A549 (cell line): ENCODE measurements around the gene EVA1C. TPM values are rescaled to one million over a fixed set of nuclear protein-coding genes. Genes with fewer than 3 reads are reported as not detected.
"Not testable (repeated sequence)": the region's sequence is repeated elsewhere in the genome, so short reads cannot be mapped to it uniquely, and the experiment has no call there.

Source experiments
- ATAC-seq, 2 experiments: fragments of 200-7000 bp in 1 of 2; fragments of >200 bp in 1 of 2; cut with Nextera tagmentation in 1 of 2; cut with Tn5 transposase in 1 of 2; 3 replicates each; pipeline versions ENCODE4 v1.8.0 to v1.9.1; 2018 to 2020; ENCODE audit warnings: mild to moderate bottlenecking in 1 of 2, moderate library complexity in 1 of 2
- CTCF ChIA-PET: fragments of 300-600 bp; sonication (Branson Sonifier 250); formaldehyde crosslinking; extraction: SDS; loops from one replicate; lab custom pipeline; 2021; ENCODE audit warnings: antibody characterized with exemption, inconsistent platforms; lab: Yijun Ruan, JAX
- POLR2A ChIA-PET: fragments of 350-600 bp; formaldehyde crosslinking; extraction: SDS; loops from one replicate; lab custom pipeline; 2021; ENCODE audit warnings: antibody characterized with exemption, inconsistent platforms; lab: Yijun Ruan, JAX
- DNase-seq, 2 experiments: peaks; one replicate each; pipeline versions ENCODE4 v3.0.0 to v3.0.0-alpha.2; 2011 to 2016; ENCODE audit warnings: low read depth in 1 of 2, low spot score in 1 of 2
- FAIRE-seq: peaks from 2 replicates; lab custom pipeline; 2011; peaks lifted over from hg19 to GRCh38; lab: Jason Lieb, UNC
- H3K27ac ChIP-seq, 2 experiments: fragments of >200 bp; sonication (Bioruptor Twin); formaldehyde crosslinking; 3 replicates each; pipeline ENCODE4 v1.5.1; 2016 to 2017
- H3K4me1 ChIP-seq: fragments of >200 bp; sonication (Bioruptor Twin); formaldehyde crosslinking; 3 replicates; pipeline ENCODE4 v1.6.1; 2016
- H3K4me2 ChIP-seq: fragments of >200 bp; sonication (Bioruptor Twin); formaldehyde crosslinking; 3 replicates; pipeline ENCODE4 v1.6.1; 2016
- H3K4me3 ChIP-seq: fragments of >200 bp; sonication (Bioruptor Twin); formaldehyde crosslinking; 3 replicates; pipeline ENCODE4 v1.5.1; 2016
- H3K9me3 ChIP-seq: fragments of >200 bp; sonication (Bioruptor Twin); formaldehyde crosslinking; 3 replicates; pipeline ENCODE4 v1.6.1; 2016
- ATOH8 ChIP-seq: fragments of 250-450 bp; sonication (Bioruptor Pico); IDR thresholded peaks from 2 replicates; pipeline ENCODE4 v1.5.0; 2020; ENCODE audit warnings: low read depth, mild to moderate bottlenecking, moderate library complexity
- BHLHE40 ChIP-seq: IDR thresholded peaks from 2 replicates; pipeline ENCODE4 v1.6.1; 2012; ENCODE audit warnings: low read depth, low read length, inconsistent platforms
- CBX2 ChIP-seq: fragments of 200-600 bp; sonication (generic); IDR thresholded peaks from 2 replicates; pipeline ENCODE4 v1.6.1; 2016; ENCODE audit warnings: low read depth, mild to moderate bottlenecking, borderline replicate concordance
- CHD4 ChIP-seq: fragments of 200-600 bp; sonication (generic); IDR thresholded peaks from 2 replicates; pipeline ENCODE4 v1.6.1; 2016; ENCODE audit warnings: antibody characterized with exemption, mild to moderate bottlenecking, borderline replicate concordance
- EP300 ChIP-seq, 2 experiments: fragments of >200 bp; sonication (Bioruptor Twin); formaldehyde crosslinking; IDR thresholded peaks; 2 replicates in 1 of 2; 3 replicates in 1 of 2; pipeline ENCODE4 v1.6.1; 2016 to 2017
- ESRRA ChIP-seq: fragments of 150-350 bp; IDR thresholded peaks from 2 replicates; pipeline ENCODE4 v1.6.1; 2014; ENCODE audit warnings: mild to moderate bottlenecking, low read length, borderline replicate concordance
- FOSL2 ChIP-seq, 2 experiments: fragments of 450-650 bp in 1 of 2; fragments of >200 bp in 1 of 2; sonication (Bioruptor Twin) in 1 of 2; formaldehyde crosslinking; IDR thresholded peaks; 2 replicates each; pipeline versions ENCODE4 v1.5.0 to v1.6.1; 2016 to 2020; ENCODE audit warnings: mild to moderate bottlenecking in 1 of 2, moderate library complexity in 1 of 2
- GATA3 ChIP-seq: IDR thresholded peaks from 2 replicates; pipeline ENCODE4 v1.6.1; 2012; ENCODE audit warnings: borderline replicate concordance
- HDAC2 ChIP-seq: fragments of 200-600 bp; sonication (generic); IDR thresholded peaks from 2 replicates; pipeline ENCODE4 v1.6.1; 2016
- HEYL ChIP-seq: fragments of 250-450 bp; sonication (Bioruptor Pico); IDR thresholded peaks from 2 replicates; pipeline ENCODE4 v1.8.0; 2021; ENCODE audit warnings: mild to moderate bottlenecking, moderate library complexity
- HOXB5 ChIP-seq: fragments of 250-450 bp; sonication (Bioruptor Pico); IDR thresholded peaks from 2 replicates; pipeline ENCODE4 v1.5.0; 2020; ENCODE audit warnings: mild to moderate bottlenecking, moderate library complexity
- JUN ChIP-seq, 2 experiments: fragments of >200 bp; sonication (Bioruptor Twin); formaldehyde crosslinking; IDR thresholded peaks; 2 replicates in 1 of 2; 3 replicates in 1 of 2; pipeline ENCODE4 v1.6.1; 2016 to 2017
- JUNB ChIP-seq: fragments of >200 bp; sonication (Bioruptor Twin); formaldehyde crosslinking; IDR thresholded peaks from 2 replicates; pipeline ENCODE4 v1.6.1; 2016
- MAFK ChIP-seq: fragments of 450-650 bp; IDR thresholded peaks from 2 replicates; pipeline ENCODE4 v1.6.1; 2014; ENCODE audit not compliant: partially characterized antibody
- MAZ ChIP-seq: fragments of 150-350 bp; IDR thresholded peaks from 2 replicates; pipeline ENCODE4 v1.6.1; 2014; ENCODE audit warnings: antibody characterized with exemption, low read depth, low read length, borderline replicate concordance
- NFE2L2 ChIP-seq: fragments of 150-350 bp; conservative IDR thresholded peaks from 2 replicates; pipeline ENCODE4 v1.6.1; 2014; ENCODE audit warnings: low read length
- PHF8 ChIP-seq: fragments of 200-600 bp; sonication (generic); IDR thresholded peaks from 2 replicates; pipeline ENCODE4 v1.6.1; 2016; ENCODE audit warnings: low read depth, mild to moderate bottlenecking, antibody characterized with exemption, moderate library complexity, borderline replicate concordance
- ZC3H11A ChIP-seq: fragments of 450-650 bp; IDR thresholded peaks from 2 replicates; pipeline ENCODE4 v1.6.1; 2014; ENCODE audit warnings: antibody characterized with exemption, mild to moderate bottlenecking
- WGBS: methylation state at CpG from one replicate; pipeline ENCODE4 v1.1.6; 2017; ENCODE audit errors: missing lambda C conversion rate; 5-methylcytosine and 5-hydroxymethylcytosine counted together
- polyA plus RNA-seq, 4 experiments: library from polyadenylated mRNA; depleted of rRNA in 3 of 4; stranded (reverse); fragments of >200 nt; fragmentation: RNase III in 1 of 4; extraction: RNeasy Plus Mini Kit Qiagen cat#74134 plus additional on column Dnase treatment in 1 of 4; gene quantifications; 2 replicates in 3 of 4; 3 replicates in 1 of 4; pipeline ENCODE4 v1.2.3, GENCODE V29; 2011 to 2017
- TF ChIP-seq, protein P1 (sequence below): fragments of 200-600 bp; sonication (generic); IDR thresholded peaks from 2 replicates; pipeline ENCODE4 v1.6.1; 2016; ENCODE audit warnings: antibody characterized with exemption, mild to moderate bottlenecking, moderate library complexity
- TF ChIP-seq, protein P2 (sequence below): fragments of 250-450 bp; sonication (Bioruptor Pico); IDR thresholded peaks from 2 replicates; pipeline ENCODE4 v1.5.0; 2021; ENCODE audit warnings: mild to moderate bottlenecking, moderate library complexity, borderline replicate concordance

EVA1C gene
- polyA plus RNA-seq, 2 of the 4 experiments (the other 2 are of a cell fraction): 41.1 to 48.0 TPM

- POLR2A ChIA-PET: no interaction called here
- Histone ChIP-seq H3K4me2 (no peak overlapping the region), H3K4me1 (peaks cover 70% of the 10 kb centered on the region)
Observed at GRCh38 chr21:32427958-32428623, 15.6 kb downstream of the EVA1C start.

DNA sequence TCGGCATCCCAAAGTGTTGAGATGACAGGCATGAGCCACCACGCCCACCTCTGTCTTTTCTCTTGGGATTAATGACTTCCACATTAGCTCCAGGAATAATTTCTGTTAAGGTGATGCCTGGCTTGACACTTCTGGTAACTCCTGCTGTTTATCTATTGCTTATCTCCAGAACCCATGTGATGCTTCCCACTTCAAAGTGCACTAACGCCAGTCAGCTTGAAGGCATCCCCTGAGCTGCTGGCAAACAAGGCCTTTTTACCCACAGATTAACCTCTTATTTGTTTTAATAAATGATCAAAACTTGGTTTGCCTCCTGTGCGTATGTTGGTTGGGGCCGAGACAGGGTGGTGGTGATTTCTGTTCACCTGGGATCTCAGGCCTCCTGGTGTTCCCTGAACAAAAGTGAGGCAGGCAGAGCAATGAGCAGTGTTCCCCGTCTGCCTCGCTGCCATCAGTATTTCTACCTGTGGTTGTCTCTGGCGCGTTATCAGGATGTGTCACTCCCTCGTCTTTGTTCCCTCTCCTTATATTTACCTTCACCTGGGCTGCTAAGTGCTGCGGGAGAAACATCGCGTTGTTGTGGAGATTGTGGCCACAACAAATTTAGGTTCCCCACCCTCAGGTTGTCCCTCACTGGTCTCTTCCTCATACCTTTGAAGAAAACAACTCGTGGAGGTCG is 20.6 kb downstream of the EVA1C start:
- Histone ChIP-seq H3K4me1 (peaks cover 51% of the 10 kb centered on the region), H3K27ac (peak overlapping the region; percentile 63 to 69; a peak in 5 of 6 replicates), H3K4me2 (peak overlapping the region; percentile 48)
- H3K4me3 ChIP-seq, H3K9me3 ChIP-seq, POLR2A ChIA-PET, FAIRE-seq, CTCF ChIA-PET: not testable (repeated sequence)
- DNase-seq: peak in 1 of 2 experiments; percentile 69
- 0 out of 5 replicates have a peak, but pooled peaks of 1 of the 2 experiments have one; percentile 48 for TF ChIP-seq JUN (IDR thresholded peaks at IDR 0.05)
- peak in 1 of 2 experiments; percentile 51; a peak in 1 of 5 replicates for TF ChIP-seq EP300 (IDR thresholded peaks at IDR 0.05)
- peak; percentile 51; the same call in 1 of the 2 replicates for TF ChIP-seq GATA3
- peak; percentile 71 to 73; a peak in 5 of 6 replicates for ATAC-seq
- WGBS: 31% methylated on average over 15 of the region's 15 CpGs

More at GRCh38 chr21:32427958-32428623, 15.6 kb downstream of the EVA1C start:
- Histone ChIP-seq H3K9me3 (no peaks in the 10 kb centered on the region), H3K4me3 (no peak overlapping the region), H3K27ac (peak overlapping the region; percentile 56 to 83; a peak in 5 of 6 replicates)
- no peak for ATAC-seq
- TF ChIP-seq NFE2L2 (no peak), HDAC2 (no peak), HEYL (no peak)
- WGBS: 80% methylated on average over 10 of the region's 10 CpGs
- no peak for DNase-seq
- no peak for FAIRE-seq
- CTCF ChIA-PET: interaction anchor here (0.6 to 2.3 kb wide), 2 partner anchors 13 to 36 kb away, joined by 3 to 10 read pairs; no protein-coding TSS in a partner anchor

- Histone ChIP-seq H3K9me3 (no peaks in the 10 kb centered on the region), H3K4me1 (peaks cover 56% of the 10 kb centered on the region), H3K4me2 (no peak overlapping the region), H3K4me3 (no peak overlapping the region), H3K27ac (peak overlapping the region in 1 of 2 experiments; percentile 77; a peak in 3 of 6 replicates)
- no peak for TF ChIP-seq PHF8
- no peak for TF ChIP-seq HOXB5 (CRISPR knock-in tag)
- TF ChIP-seq, protein P1, sequence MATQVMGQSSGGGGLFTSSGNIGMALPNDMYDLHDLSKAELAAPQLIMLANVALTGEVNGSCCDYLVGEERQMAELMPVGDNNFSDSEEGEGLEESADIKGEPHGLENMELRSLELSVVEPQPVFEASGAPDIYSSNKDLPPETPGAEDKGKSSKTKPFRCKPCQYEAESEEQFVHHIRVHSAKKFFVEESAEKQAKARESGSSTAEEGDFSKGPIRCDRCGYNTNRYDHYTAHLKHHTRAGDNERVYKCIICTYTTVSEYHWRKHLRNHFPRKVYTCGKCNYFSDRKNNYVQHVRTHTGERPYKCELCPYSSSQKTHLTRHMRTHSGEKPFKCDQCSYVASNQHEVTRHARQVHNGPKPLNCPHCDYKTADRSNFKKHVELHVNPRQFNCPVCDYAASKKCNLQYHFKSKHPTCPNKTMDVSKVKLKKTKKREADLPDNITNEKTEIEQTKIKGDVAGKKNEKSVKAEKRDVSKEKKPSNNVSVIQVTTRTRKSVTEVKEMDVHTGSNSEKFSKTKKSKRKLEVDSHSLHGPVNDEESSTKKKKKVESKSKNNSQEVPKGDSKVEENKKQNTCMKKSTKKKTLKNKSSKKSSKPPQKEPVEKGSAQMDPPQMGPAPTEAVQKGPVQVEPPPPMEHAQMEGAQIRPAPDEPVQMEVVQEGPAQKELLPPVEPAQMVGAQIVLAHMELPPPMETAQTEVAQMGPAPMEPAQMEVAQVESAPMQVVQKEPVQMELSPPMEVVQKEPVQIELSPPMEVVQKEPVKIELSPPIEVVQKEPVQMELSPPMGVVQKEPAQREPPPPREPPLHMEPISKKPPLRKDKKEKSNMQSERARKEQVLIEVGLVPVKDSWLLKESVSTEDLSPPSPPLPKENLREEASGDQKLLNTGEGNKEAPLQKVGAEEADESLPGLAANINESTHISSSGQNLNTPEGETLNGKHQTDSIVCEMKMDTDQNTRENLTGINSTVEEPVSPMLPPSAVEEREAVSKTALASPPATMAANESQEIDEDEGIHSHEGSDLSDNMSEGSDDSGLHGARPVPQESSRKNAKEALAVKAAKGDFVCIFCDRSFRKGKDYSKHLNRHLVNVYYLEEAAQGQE: no peak
- no peak for TF ChIP-seq FOSL2 (IDR thresholded peaks at IDR 0.05)
- TF ChIP-seq FOSL2 (CRISPR knock-in tag; IDR thresholded peaks at IDR 0.05): no peak
- TF ChIP-seq CBX2: no peak
- no peak for TF ChIP-seq CHD4
- TF ChIP-seq BHLHE40: no peak
- no peak for TF ChIP-seq ATOH8 (CRISPR knock-in tag)
- no peak for TF ChIP-seq MAZ
- TF ChIP-seq, protein P2, sequence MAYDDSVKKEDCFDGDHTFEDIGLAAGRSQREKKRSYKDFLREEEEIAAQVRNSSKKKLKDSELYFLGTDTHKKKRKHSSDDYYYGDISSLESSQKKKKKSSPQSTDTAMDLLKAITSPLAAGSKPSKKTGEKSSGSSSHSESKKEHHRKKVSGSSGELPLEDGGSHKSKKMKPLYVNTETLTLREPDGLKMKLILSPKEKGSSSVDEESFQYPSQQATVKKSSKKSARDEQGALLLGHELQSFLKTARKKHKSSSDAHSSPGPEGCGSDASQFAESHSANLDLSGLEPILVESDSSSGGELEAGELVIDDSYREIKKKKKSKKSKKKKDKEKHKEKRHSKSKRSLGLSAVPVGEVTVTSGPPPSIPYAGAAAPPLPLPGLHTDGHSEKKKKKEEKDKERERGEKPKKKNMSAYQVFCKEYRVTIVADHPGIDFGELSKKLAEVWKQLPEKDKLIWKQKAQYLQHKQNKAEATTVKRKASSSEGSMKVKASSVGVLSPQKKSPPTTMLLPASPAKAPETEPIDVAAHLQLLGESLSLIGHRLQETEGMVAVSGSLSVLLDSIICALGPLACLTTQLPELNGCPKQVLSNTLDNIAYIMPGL: no peak
- no peak for TF ChIP-seq ESRRA
- no peak for TF ChIP-seq MAFK
- TF ChIP-seq JUNB: no peak
- no peak for TF ChIP-seq ZC3H11A
- ATAC-seq (no peak), FAIRE-seq (no peak), DNase-seq (no peak)
- ChIA-PET CTCF (interaction anchor here (1.2 kb wide), 1 partner anchor 34 kb away, joined by 4 read pairs; no protein-coding TSS in a partner anchor), POLR2A (no interaction called here)
- 85% methylated on average over 12 of the region's 12 CpGs for WGBS
Observed at GRCh38 chr21:32437729-32438128, 25.2 kb downstream of the EVA1C start.
